Measurements from ENCODE around the gene C5orf63. TPM values are rescaled to one million over a fixed set of nuclear protein-coding genes. Genes with fewer than 3 reads are reported as not detected.

Gene C5orf63
- total and polyA plus RNA-seq, 4 donors = 2.1 to 6.4 (median 3.8) TPM

- no peak for DNase-seq (ENCODE audit: low spot score)
- Histone ChIP-seq H3K27ac (ENCODE audit: low read depth in 1 of 2, low read length in 2 of 2) (no peak overlapping the region), H3K27me3 (ENCODE audit: control insufficient read depth in 4 of 4, insufficient read depth in 4 of 4, low read length in 3 of 4) (no peaks in the 10 kb centered on the region), H3K4me3 (ENCODE audit: low read depth in 1 of 3, low read length in 3 of 3) (no peak overlapping the region), H3K36me3 (ENCODE audit: control insufficient read depth in 4 of 4, insufficient read depth in 3 of 4, low read depth in 1 of 4, low read length in 3 of 4) (no peaks in the 10 kb centered on the region), H3K9me3 (ENCODE audit: control insufficient read depth in 4 of 4, low read length in 3 of 4) (no peaks in the 10 kb centered on the region), H3K9ac (ENCODE audit: low read depth in 1 of 2, low read length in 2 of 2) (no peak overlapping the region), H3K4me1 (ENCODE audit: control insufficient read depth in 4 of 4, insufficient read depth in 4 of 4, low read length in 3 of 4) (no peaks in the 10 kb centered on the region)
- TF ChIP-seq SP1 (IDR thresholded peaks at IDR 0.05) (no peak), HNF4G (IDR thresholded peaks at IDR 0.05) (no peak), FOXA1 (IDR thresholded peaks at IDR 0.05) (no peak), GABPA (IDR thresholded peaks at IDR 0.05 in 1 of 2, conservative IDR thresholded peaks at IDR 0.05 in 1 of 2) (no peak), FOXA2 (IDR thresholded peaks at IDR 0.05) (no peak), HNF4A (conservative IDR thresholded peaks at IDR 0.05) (no peak), ATF3 (IDR thresholded peaks at IDR 0.05) (no peak), REST (IDR thresholded peaks at IDR 0.05) (no peak), JUND (IDR thresholded peaks at IDR 0.05) (no peak), TAF1 (conservative IDR thresholded peaks at IDR 0.05) (no peak), RAD21 (IDR thresholded peaks at IDR 0.05) (no peak)
- 74% methylated on average over 4 of the region's 4 CpGs for WGBS
These were observed 57.6 kb downstream of the C5orf63 start for GRCh38 chr5:127015716-127016115.

GRCh38 chr5:127014573-127014972 is 58.7 kb downstream of the C5orf63 start:
- H3K36me3 ChIP-seq (ENCODE audit: control insufficient read depth in 4 of 4, insufficient read depth in 3 of 4, low read depth in 1 of 4, low read length in 3 of 4) = no peaks in the 10 kb centered on the region
- no peak overlapping the region for H3K9ac ChIP-seq (ENCODE audit: low read depth in 1 of 2, low read length in 2 of 2)
- no peak for DNase-seq (ENCODE audit: low spot score)
- no peaks in the 10 kb centered on the region for H3K4me1 ChIP-seq (ENCODE audit: control insufficient read depth in 4 of 4, insufficient read depth in 4 of 4, low read length in 3 of 4)
- 80% methylated on average over 1 of the region's 1 CpG for WGBS
- H3K4me3 ChIP-seq (ENCODE audit: low read depth in 1 of 3, low read length in 3 of 3) = no peak overlapping the region
- no peak for TF ChIP-seq HNF4G (IDR thresholded peaks at IDR 0.05)
- no peak for TF ChIP-seq CTCF (IDR thresholded peaks at IDR 0.05; ENCODE audit: low read depth, low read length, missing input control)
- no peak for TF ChIP-seq EGR1 (IDR thresholded peaks at IDR 0.05; ENCODE audit: low read depth in 2 of 2)
- no peak for TF ChIP-seq REST (IDR thresholded peaks at IDR 0.05)
- no peak for TF ChIP-seq NR2F2 (IDR thresholded peaks at IDR 0.05)
- no peak for TF ChIP-seq TAF1 (conservative IDR thresholded peaks at IDR 0.05)
- no peak for TF ChIP-seq FOXA2 (IDR thresholded peaks at IDR 0.05)
- no peak for TF ChIP-seq GABPA (IDR thresholded peaks at IDR 0.05 in 1 of 2, conservative IDR thresholded peaks at IDR 0.05 in 1 of 2)
- TF ChIP-seq ZBTB33 (IDR thresholded peaks at IDR 0.05) = no peak
- TF ChIP-seq YY1 (IDR thresholded peaks at IDR 0.05) = no peak
- H3K9me3 ChIP-seq (ENCODE audit: control insufficient read depth in 4 of 4, low read length in 3 of 4) = no peaks in the 10 kb centered on the region
- no peaks in the 10 kb centered on the region for H3K27me3 ChIP-seq (ENCODE audit: control insufficient read depth in 4 of 4, insufficient read depth in 4 of 4, low read length in 3 of 4)
- no peak overlapping the region for H3K27ac ChIP-seq (ENCODE audit: low read depth in 1 of 2, low read length in 2 of 2)

Data from liver (tissue), 9 donors.